Measurements from ENCODE around the gene ATP5F1C.

DNA sequence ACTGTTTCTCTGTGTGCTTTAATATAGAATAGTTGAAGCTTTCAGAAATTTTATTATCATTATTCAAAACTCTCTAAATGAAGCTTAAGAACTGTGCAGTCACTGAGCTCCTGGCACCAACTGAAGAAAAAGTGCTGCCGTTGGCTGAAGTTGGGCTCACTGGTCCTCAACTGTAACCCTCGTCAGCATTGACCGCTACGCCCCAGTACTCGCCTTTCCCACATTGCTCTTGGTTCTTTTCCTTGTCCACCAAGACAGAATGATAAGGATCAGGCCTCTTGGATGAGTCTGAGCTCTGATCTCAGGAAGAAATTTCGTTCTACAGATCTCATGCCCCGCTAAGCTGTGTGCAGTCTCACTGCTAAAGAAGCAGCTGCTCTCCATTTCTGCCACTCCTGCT lies 22.5 kb downstream of the ATP5F1C start:
- TF ChIP-seq POLR2A (IDR thresholded peaks at IDR 0.05; ENCODE audit: low read length), result no peak
- TF ChIP-seq GATA1 (IDR thresholded peaks at IDR 0.05; ENCODE audit: low read depth, low read length), result no peak

Data from erythroblast (primary cell).